Putamen (tissue), 1 donor: Measurements from ENCODE around the gene CPEB3.
"Not testable (repeated sequence)": the region's sequence is repeated elsewhere in the genome, so short reads cannot be mapped to it uniquely, and the experiment has no call there.

Source experiments
- DNase-seq: peaks from one replicate; pipeline ENCODE4 v3.0.0-alpha.2; 2016; ENCODE audit warnings: low spot score

The CPEB3 gene

DNA sequence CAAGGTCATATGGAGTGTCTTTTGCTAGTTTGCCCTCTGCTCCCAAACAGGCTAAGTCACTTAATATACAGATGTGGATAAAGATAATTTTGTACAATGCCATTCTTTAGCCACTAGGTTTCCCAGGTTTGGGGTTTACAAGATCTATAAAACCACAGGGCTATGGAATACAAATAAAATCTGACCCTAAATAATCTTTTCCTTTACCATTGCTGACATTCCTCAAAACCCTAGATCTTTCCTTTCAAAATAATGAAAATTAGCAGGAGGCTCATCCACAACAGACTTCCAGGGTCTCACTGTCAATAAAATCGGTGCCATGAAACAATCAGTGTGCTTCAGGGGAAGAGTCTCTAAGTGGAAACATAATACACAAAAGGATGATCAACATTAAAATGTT is 148.4 kb downstream of the CPEB3 start:
- no peak for DNase-seq

- not testable (repeated sequence) for DNase-seq
Observed at GRCh38 chr10:92141147-92141546, 149.7 kb downstream of the CPEB3 start.

DNA sequence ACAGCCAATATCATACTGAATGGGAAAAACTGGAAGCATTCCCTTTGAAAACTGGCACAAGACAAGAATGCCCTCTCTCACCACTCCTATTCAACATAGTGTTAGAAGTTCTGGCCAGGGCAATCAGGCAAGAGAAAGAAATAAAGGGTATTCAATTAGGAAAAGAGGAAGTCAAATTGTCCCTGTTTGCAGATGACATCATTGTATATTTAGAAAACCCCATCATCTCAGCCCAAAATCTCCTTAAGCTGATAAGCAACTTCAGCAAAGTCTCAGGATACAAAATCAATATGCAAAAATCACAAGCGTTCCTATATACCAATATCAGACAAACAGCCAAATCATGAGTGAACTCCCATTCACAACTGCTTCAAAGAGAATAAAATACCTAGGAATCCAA is 156.8 kb downstream of the CPEB3 start:
- not testable (repeated sequence) for DNase-seq

GRCh38 chr10:92131275-92131820 is 159.5 kb downstream of the CPEB3 start:
- DNase-seq: no peak

DNA sequence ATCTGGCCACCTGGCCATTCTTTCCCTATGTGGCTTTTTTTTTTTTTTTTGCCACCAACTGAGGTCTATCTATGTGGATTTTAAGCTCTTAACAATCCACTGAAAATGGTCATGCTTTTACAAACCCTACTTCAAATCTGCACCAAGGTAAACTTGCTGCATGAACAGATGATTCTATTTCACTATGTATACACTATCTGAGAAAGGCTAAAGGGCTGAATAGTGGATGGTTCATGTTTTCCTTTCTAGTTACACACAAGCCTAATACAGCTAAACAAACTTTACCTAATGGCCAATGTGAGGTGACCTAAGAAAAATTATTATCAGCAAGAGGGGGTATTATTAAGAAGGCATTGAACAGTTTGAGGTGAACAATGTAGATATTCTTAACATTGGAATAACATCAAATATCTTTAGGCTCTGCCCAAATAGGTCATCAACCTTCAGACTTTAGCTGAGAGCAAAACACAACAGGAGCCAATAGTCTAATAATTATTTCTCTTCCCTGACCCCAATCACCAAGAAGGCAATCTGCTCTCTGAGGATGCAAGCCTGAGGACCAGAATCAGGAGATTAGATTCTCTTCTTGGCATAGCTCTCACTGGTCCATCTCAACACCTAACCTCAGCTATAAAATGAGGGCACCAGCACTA is 160.1 kb downstream of the CPEB3 start:
- DNase-seq: no peak

GRCh38 chr10:92126100-92126650 is 164.7 kb downstream of the CPEB3 start:
- DNase-seq: no peak

DNA sequence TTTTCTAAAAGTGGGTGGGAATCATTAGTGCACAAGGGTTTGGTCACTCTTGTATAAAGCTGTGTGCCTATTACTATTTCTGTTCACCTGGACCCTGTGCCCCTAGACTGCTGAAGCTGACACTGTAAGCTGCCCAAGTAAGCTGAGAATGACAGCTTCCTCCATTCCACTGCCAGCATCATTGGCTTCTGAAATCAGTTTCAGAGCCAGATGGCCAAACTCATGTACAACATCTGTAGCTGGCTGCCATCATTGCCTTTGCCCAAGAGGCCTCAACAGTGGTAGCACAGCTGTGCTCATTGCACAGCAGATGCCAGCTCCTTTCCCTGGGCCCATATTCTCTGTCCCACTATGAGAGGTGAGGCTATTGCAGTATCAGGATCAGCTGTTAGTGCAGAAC is 165.7 kb downstream of the CPEB3 start:
- no peak for DNase-seq

DNA sequence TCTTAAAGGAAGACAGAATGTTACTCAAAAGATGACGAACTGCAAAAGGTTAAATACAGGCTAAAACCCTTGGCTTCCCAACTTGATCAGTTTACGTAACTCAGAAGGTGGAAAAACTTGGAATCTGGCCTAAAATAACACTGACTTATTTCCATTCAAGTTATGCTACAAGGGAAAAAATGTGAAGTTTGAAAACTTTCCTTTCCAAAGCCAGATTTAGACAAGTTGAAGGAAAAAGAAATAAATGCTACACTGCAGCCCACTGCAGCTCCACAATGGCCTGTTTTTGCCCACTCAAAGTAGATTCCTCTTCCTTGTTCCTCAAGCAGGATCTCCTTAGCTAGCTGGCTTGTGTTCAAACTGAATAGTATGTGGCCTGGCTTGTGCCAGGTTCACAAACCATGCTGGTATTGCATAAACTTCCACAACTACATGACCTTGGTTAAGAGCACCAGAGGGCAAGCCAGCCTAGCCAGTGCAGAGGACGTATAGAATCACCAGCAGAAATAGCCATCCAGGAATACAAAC is 166.2 kb downstream of the CPEB3 start:
- peak; percentile 34 for DNase-seq

- DNase-seq: no peak
Observed at GRCh38 chr10:92124020-92124419, 166.9 kb downstream of the CPEB3 start.

- no peak for DNase-seq
Observed at GRCh38 chr10:92122941-92123450, 167.9 kb downstream of the CPEB3 start.

DNA sequence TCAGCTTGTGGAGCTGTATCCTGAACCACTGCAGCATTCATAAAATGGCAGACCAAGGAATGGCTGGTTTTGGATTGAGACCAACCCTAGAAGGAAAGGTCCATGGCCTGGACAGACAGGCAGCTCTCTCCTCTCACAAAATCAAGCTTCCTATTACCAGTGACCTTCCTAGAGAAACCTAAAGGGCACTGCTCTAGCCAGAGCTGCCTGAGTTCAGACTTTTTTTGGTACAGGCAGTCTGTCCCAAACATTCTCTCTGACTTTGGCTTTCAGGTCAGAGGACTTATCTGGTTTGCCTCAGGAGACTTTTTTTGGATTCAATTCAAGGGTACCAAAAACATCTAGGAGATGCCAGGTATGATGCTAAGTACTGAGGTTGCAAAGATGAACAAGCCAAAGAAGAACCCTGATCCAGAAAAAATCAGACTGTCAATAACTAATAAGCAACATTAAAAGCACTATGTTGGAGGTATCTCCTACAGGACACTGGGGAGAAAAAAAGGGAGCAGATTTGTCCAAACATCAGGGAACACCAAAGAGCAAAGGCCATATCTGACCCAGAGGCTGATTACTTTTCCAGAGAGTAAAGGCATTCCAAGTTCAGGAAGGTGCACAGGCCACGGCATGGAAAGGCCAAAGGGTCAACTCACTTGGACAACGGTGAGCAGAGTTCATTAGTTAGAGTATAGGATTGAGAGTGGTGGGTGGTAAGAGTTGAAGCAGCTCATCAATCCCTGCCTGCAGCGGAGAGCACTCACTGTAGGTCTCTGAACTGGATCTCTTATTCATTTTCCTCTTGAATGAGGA is 169.0 kb downstream of the CPEB3 start:
- DNase-seq: no peak

DNA sequence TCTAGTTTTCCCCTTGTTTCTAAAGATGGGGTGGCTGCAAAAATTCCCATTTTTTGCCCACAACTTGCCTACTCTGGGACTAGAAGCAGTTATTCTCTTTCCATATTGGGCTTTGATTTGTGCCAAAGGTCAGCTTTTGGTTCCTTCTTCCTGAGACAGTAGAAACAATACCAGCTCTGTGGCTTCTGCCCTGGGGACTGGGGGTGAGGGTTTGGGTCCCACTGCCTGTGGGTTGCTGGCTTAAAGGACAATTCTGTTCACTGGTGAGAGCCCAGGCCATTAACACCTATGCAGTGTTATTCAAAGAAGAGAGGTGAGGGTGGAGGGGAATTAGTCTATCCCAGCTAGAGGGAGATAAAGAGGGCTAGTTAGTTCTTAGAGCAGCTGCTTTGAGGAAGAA is 171.5 kb downstream of the CPEB3 start:
- DNase-seq: no peak

- not testable (repeated sequence) for DNase-seq
Observed at GRCh38 chr10:92114917-92115316, 176.0 kb downstream of the CPEB3 start.

DNA sequence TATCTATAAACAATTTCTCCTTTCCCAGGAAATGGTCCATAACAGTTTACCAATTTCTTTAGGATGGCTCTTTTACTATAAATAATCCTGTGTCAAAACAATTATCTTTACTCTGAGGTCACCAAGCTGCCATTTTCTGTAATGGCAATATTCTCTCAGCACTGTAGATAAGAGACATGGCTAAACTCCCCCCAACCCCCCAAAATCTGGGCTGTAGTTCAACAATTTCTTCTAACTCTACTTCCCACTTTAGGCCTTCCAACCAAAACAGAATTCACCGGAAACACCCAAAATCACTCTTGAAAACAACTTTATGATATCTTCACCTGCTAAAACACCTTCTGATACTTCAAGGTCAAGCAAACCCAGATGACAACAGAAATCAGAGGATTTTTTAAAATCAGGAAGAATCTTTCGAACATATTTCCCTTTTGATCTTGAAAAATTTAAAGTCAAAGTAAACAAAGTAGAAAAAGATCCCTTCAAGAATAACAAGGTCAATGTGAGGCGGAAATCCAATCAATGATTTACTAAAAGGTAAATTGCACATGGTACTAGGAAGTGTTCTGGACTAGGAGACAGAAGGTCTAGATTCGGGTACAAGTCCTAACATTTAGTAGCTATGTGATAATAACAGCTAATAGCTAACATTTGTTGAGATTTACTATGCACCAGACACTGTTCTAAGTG is 176.8 kb downstream of the CPEB3 start:
- no peak for DNase-seq

GRCh38 chr10:92112462-92112861 is 178.4 kb downstream of the CPEB3 start:
- DNase-seq: no peak

GRCh38 chr10:92111336-92111939 is 179.4 kb downstream of the CPEB3 start:
- DNase-seq: no peak

DNA sequence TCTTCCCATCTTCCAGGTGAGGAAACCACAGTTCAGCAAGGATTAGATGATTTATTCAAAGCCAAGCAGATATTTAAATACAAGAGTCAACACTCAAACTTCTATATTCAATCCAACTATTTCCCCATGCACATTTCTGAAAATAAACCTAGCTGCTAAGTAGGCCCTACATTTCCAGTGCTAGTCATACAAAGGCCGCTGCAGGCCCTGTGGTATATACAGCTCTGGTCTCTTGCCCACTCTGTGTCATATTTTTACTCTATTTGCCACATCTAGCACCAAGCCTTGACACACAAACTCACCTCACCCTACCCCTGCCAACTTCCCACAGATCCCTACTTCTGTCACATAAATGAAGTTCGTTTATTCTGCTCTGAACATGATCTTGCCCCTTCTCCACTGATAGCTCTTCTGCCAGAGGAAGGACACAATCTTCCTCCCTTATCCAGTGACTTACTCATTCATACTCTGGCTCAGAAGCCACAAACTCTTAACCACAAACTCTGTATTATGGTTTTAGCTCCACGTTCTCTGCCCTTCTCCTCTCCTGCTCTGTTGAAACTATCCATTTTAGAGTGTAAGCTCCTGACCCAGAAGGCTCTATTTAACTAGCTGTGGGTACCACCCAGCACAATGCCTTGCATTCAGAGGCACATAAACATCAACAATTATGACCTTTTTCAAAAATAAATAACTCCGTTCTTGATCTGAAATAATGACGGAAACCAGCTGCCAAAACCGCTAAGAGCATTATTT is 180.7 kb downstream of the CPEB3 start:
- no peak for DNase-seq

GRCh38 chr10:92108747-92109146 is 182.1 kb downstream of the CPEB3 start:
- no peak for DNase-seq

DNA sequence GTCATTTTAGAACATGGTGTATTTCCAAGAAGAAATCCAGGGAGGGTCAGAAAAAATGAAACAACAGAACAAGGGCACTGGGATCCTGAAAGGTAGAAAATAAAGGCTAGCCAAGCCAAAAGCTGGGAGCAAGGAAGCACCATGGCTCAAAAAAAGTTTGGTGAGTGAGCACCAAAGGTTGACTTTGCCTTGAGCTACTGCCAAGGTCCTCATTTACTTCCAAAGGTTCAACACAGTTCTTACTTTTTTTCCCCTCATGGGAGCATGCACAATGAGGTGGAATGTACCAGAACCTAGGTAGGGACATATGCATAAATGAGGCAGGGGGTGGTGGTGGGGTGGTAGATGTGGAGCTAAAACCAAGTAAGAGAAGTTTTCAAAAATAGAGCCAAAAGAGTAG is 182.8 kb downstream of the CPEB3 start:
- DNase-seq: no peak

DNA sequence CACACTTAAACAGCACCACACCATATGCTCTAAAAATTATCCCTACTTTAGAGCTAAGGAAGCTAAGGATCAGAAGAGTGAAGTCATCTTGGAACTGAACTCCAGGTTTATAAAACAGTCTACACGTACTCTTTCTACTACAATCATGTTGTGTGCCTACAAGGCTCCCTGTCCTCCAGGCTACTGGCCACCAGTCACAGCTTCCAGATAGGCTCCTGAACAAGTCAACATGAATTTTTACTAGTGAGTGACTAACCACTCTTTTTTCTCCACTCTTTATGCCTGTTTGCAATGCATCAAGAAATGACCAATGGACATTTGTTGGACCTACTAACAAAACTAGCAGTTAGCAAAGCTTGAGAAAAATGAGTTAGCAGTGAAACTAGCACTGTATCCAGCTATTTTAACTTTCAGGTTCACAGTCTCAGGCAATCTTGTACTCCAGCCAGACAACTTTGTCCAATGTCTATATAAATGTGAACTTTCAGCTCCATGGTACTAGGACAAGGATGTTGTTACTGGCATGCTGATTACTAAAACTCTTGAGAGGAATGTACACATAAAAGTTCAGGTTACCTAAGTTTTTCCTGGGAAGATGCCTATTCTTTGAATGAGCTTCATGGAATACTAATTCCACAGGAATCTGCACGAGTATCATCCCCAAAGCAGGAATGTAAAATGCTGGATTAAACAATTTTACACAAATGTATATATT is 187.3 kb downstream of the CPEB3 start:
- no peak for DNase-seq
